Measurements from ENCODE around the gene PACSIN2.

Gene PACSIN2

GRCh38 chr22:42834177-42834949 is 180.6 kb downstream of the PACSIN2 start:
- Histone ChIP-seq H3K27ac (no peak overlapping the region), H3K9me3 (ENCODE audit: severe bottlenecking) (no peaks in the 10 kb centered on the region), H3K4me3 (ENCODE audit: low read depth, low read length) (no peak overlapping the region), H3K27me3 (ENCODE audit: insufficient read depth, low read depth, severe bottlenecking) (no peaks in the 10 kb centered on the region), H3K36me3 (peaks cover 33% of the 10 kb centered on the region)
- TF ChIP-seq, protein P1, sequence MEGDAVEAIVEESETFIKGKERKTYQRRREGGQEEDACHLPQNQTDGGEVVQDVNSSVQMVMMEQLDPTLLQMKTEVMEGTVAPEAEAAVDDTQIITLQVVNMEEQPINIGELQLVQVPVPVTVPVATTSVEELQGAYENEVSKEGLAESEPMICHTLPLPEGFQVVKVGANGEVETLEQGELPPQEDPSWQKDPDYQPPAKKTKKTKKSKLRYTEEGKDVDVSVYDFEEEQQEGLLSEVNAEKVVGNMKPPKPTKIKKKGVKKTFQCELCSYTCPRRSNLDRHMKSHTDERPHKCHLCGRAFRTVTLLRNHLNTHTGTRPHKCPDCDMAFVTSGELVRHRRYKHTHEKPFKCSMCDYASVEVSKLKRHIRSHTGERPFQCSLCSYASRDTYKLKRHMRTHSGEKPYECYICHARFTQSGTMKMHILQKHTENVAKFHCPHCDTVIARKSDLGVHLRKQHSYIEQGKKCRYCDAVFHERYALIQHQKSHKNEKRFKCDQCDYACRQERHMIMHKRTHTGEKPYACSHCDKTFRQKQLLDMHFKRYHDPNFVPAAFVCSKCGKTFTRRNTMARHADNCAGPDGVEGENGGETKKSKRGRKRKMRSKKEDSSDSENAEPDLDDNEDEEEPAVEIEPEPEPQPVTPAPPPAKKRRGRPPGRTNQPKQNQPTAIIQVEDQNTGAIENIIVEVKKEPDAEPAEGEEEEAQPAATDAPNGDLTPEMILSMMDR (IDR thresholded peaks at IDR 0.05; ENCODE audit: low read depth, low read length), result no peak
- no peak for DNase-seq

DNA sequence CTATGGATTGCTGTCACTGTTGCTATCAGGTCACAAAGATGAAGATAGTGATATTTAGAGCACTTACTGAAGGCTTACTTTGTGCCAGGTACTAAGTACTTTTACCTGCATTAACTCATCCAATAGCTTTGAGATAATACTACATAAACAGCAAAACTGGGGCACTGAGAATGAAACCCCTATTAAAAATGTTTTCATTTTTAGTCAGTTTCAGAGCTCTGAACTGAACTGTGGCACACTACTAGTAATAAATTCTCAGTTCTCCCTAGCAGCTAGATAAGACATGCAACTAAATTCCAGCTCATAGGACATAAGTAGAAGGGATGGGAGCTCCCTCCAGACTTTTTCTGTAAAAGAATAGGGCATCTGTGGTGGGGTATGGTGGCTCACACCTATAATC is 181.8 kb downstream of the PACSIN2 start:
- Histone ChIP-seq H3K9me3 (ENCODE audit: severe bottlenecking) (no peaks in the 10 kb centered on the region), H3K27ac (no peak overlapping the region), H3K36me3 (peaks cover 33% of the 10 kb centered on the region), H3K4me3 (ENCODE audit: low read depth, low read length) (no peak overlapping the region), H3K27me3 (ENCODE audit: insufficient read depth, low read depth, severe bottlenecking) (no peaks in the 10 kb centered on the region)
- TF ChIP-seq, protein P1 (IDR thresholded peaks at IDR 0.05; ENCODE audit: low read depth, low read length), result no peak
- no peak for DNase-seq

GRCh38 chr22:42831712-42832111 is 183.2 kb downstream of the PACSIN2 start:
- no peak overlapping the region for H3K27ac ChIP-seq
- no peaks in the 10 kb centered on the region for H3K9me3 ChIP-seq (ENCODE audit: severe bottlenecking)
- no peak for DNase-seq
- peaks cover 34% of the 10 kb centered on the region for H3K36me3 ChIP-seq
- TF ChIP-seq, protein P1 (IDR thresholded peaks at IDR 0.05; ENCODE audit: low read depth, low read length), result no peak
- H3K4me3 ChIP-seq (ENCODE audit: low read depth, low read length), result no peak overlapping the region
- no peaks in the 10 kb centered on the region for H3K27me3 ChIP-seq (ENCODE audit: insufficient read depth, low read depth, severe bottlenecking)

GRCh38 chr22:42830161-42830560 is 184.8 kb downstream of the PACSIN2 start:
- Histone ChIP-seq H3K4me3 (ENCODE audit: low read depth, low read length) (no peak overlapping the region), H3K36me3 (peaks cover 33% of the 10 kb centered on the region), H3K9me3 (ENCODE audit: severe bottlenecking) (no peaks in the 10 kb centered on the region), H3K27me3 (ENCODE audit: insufficient read depth, low read depth, severe bottlenecking) (no peaks in the 10 kb centered on the region), H3K27ac (no peak overlapping the region)
- no peak for DNase-seq
- TF ChIP-seq, protein P1 (IDR thresholded peaks at IDR 0.05; ENCODE audit: low read depth, low read length), result no peak

- H3K9me3 ChIP-seq (ENCODE audit: severe bottlenecking), result no peaks in the 10 kb centered on the region
These were observed 185.6 kb downstream of the PACSIN2 start for GRCh38 chr22:42829302-42829701.

More at GRCh38 chr22:42829302-42829701, 185.6 kb downstream of the PACSIN2 start:
- peaks cover 33% of the 10 kb centered on the region for H3K36me3 ChIP-seq
- no peak overlapping the region for H3K4me3 ChIP-seq (ENCODE audit: low read depth, low read length)
- no peak overlapping the region for H3K27ac ChIP-seq
- no peaks in the 10 kb centered on the region for H3K27me3 ChIP-seq (ENCODE audit: insufficient read depth, low read depth, severe bottlenecking)
- DNase-seq, result no peak
- TF ChIP-seq, protein P1 (IDR thresholded peaks at IDR 0.05; ENCODE audit: low read depth, low read length), result no peak
